CD4-positive, alpha-beta T cell (primary cell): ENCODE measurements around the gene IFITM5. TPM values are rescaled to one million over a fixed set of nuclear protein-coding genes. Genes with fewer than 3 reads are reported as not detected.

Source experiments
- ATAC-seq: fragments of 200-7000 bp; cut with Tn5 transposase; one replicate; pipeline ENCODE4 v1.10.0; 2022; ENCODE audit warnings: mild to moderate bottlenecking; ENCODE audit not compliant: poor library complexity
- CTCF ChIA-PET: fragments of 350-600 bp; sonication (Branson Sonifier 250); formaldehyde crosslinking; loops from one replicate; lab custom pipeline; 2021; ENCODE audit warnings: antibody characterized with exemption, inconsistent platforms; lab: Charles Lee
- POLR2A ChIA-PET: fragments of 350-600 bp; sonication (Branson Sonifier 250); formaldehyde crosslinking; loops from one replicate; lab custom pipeline; 2021; ENCODE audit warnings: antibody characterized with exemption, inconsistent platforms; lab: Charles Lee
- DNase-seq, 14 experiments: peaks; one replicate each; pipeline ENCODE4 v3.0.0-alpha.2; 2013 to 2020; ENCODE audit warnings: mixed read lengths in 2 of 14
- H3K27ac ChIP-seq, 2 donors: one replicate each; pipeline versions ENCODE4 v1.5.1 to v1.7.0; 2013; ENCODE audit warnings: low read length in 2 of 2, low read depth in 1 of 2, mild to moderate bottlenecking in 1 of 2
- H3K27me3 ChIP-seq, 2 experiments: 1 replicate in 1 of 2; 2 replicates in 1 of 2; pipeline versions ENCODE4 v1.6.1 to v1.7.0; 2013; ENCODE audit warnings: low read length in 2 of 2, control low read depth in 1 of 2, mild to moderate bottlenecking in 1 of 2, moderate library complexity in 1 of 2; ENCODE audit not compliant: insufficient read depth in 2 of 2, control insufficient read depth in 1 of 2
- H3K36me3 ChIP-seq: one replicate; pipeline ENCODE4 v1.6.1; 2013; ENCODE audit warnings: low read length, control low read depth; ENCODE audit not compliant: insufficient read depth
- H3K4me1 ChIP-seq: one replicate; pipeline ENCODE4 v1.6.1; 2013; ENCODE audit warnings: low read length, control low read depth; ENCODE audit not compliant: insufficient read depth
- H3K4me3 ChIP-seq: one replicate; pipeline ENCODE4 v1.5.1; 2013; ENCODE audit warnings: mild to moderate bottlenecking, low read length, moderate library complexity
- H3K9me3 ChIP-seq, 2 experiments: 1 replicate in 1 of 2; 2 replicates in 1 of 2; pipeline versions ENCODE4 v1.6.1 to v1.7.0; 2013; ENCODE audit warnings: low read length in 2 of 2, mild to moderate bottlenecking in 2 of 2, control low read depth in 1 of 2, moderate library complexity in 1 of 2; ENCODE audit not compliant: control insufficient read depth in 1 of 2, insufficient read depth in 1 of 2
- H3K27ac Mint-ChIP-seq: one replicate; pipeline ENCODE4 v1.8.0; 2020; ENCODE audit warnings: mixed read lengths
- H3K27me3 Mint-ChIP-seq: one replicate; pipeline ENCODE4 v1.8.0; 2021; ENCODE audit warnings: mixed read lengths
- H3K36me3 Mint-ChIP-seq: one replicate; pipeline ENCODE4 v1.8.0; 2021; ENCODE audit warnings: low read depth, mixed read lengths
- H3K4me1 Mint-ChIP-seq: one replicate; pipeline ENCODE4 v1.8.0; 2021; ENCODE audit warnings: low read depth, mixed read lengths
- H3K4me3 Mint-ChIP-seq: one replicate; pipeline ENCODE4 v1.8.0; 2020; ENCODE audit warnings: mild to moderate bottlenecking, mixed read lengths
- H3K9me3 Mint-ChIP-seq: one replicate; pipeline ENCODE4 v1.8.0; 2020; ENCODE audit warnings: mixed read lengths
- CTCF ChIP-seq: fragments of 200-600 bp; IDR thresholded peaks from one replicate; pipeline ENCODE4 v1.8.0; 2022; ENCODE audit warnings: antibody characterized with exemption, mild to moderate bottlenecking
- intact Hi-C, 2 experiments: fragments of 100-400 bp; cut with DNase I in 1 of 2; cut with micrococcal nuclease in 1 of 2; formaldehyde crosslinking; loops; one replicate each; pipeline versions ENCODE4 v1.15.1 to v1.9.0; 2023 to 2025; cut with DNase I, micrococcal nuclease
- total RNA-seq, 174 experiments: library from RNA in 2 of 174; stranded (reverse) in 2 of 174; gene quantifications; one replicate each; pipeline ENCODE4 v1.2.3 and lab custom pipeline; 2021 to 2026

The IFITM5 gene
- total RNA-seq, 2 experiments from 2014 or later = not detected

- ATAC-seq (no peak), DNase-seq (peak in 3 of 14 experiments; percentile 21 to 60 (median 44))
- Mint-ChIP-seq H3K27ac (no peak overlapping the region), H3K27me3 (no peaks in the 10 kb centered on the region), H3K4me1 (peaks cover 14% of the 10 kb centered on the region), H3K4me3 (no peak overlapping the region), H3K36me3 (peaks cover 2% of the 10 kb centered on the region), H3K9me3 (no peaks in the 10 kb centered on the region)
- Histone ChIP-seq H3K9me3 (no peaks in the 10 kb centered on the region), H3K27me3 (no peaks in the 10 kb centered on the region), H3K4me1 (peaks cover 45% of the 10 kb centered on the region), H3K36me3 (no peaks in the 10 kb centered on the region), H3K27ac (no peak overlapping the region), H3K4me3 (no peak overlapping the region)
- no peak for TF ChIP-seq CTCF
- ChIA-PET CTCF (interaction anchor here (2.4 kb wide), 1 partner anchor 49 kb away, joined by 7 read pairs; no protein-coding TSS in a partner anchor), POLR2A (no interaction called here)
- intact Hi-C loops = loop anchor here in 1 of 2 experiments (10.0 kb wide), 1 partner anchor 215 kb away; no protein-coding TSS in a partner anchor
These were observed 817 bp upstream of the IFITM5 start for GRCh38 chr11:299951-300735.

- H3K4me3 ChIP-seq = no peak overlapping the region
- Mint-ChIP-seq H3K4me1 (peaks cover 10% of the 10 kb centered on the region), H3K27ac (no peak overlapping the region), H3K27me3 (no peaks in the 10 kb centered on the region), H3K36me3 (peaks cover 4% of the 10 kb centered on the region), H3K9me3 (no peaks in the 10 kb centered on the region), H3K4me3 (no peak overlapping the region)
- DNase-seq (peak in 4 of 14 experiments; percentile 1 to 33 (median 16)), ATAC-seq (no peak)
- H3K36me3 ChIP-seq = peaks cover 7% of the 10 kb centered on the region
- ChIA-PET CTCF (no interaction called here), POLR2A (interaction anchor here (0.9 to 1.6 kb wide), 4 partner anchors 18 to 48 kb away, joined by 3 to 6 read pairs (median 4); partner anchors contain the start of gene NLRP6)
- no peaks in the 10 kb centered on the region for H3K27me3 ChIP-seq
- H3K27ac ChIP-seq = no peak overlapping the region
- no peak for TF ChIP-seq CTCF
- intact Hi-C loops = no loop called here
- H3K9me3 ChIP-seq = no peaks in the 10 kb centered on the region
- peaks cover 37% of the 10 kb centered on the region for H3K4me1 ChIP-seq
These were observed 790 bp downstream of the IFITM5 start for GRCh38 chr11:298406-299065.

- no peak for TF ChIP-seq CTCF
- H3K9me3 Mint-ChIP-seq = no peaks in the 10 kb centered on the region
- intact Hi-C loops = no loop called here
These were observed 1.5 kb downstream of the IFITM5 start for GRCh38 chr11:297586-298405.

More at GRCh38 chr11:297586-298405, 1.5 kb downstream of the IFITM5 start:
- peak overlapping the region; percentile 77 for H3K27ac Mint-ChIP-seq
- POLR2A ChIA-PET = interaction anchor here (1.5 to 1.6 kb wide), 3 partner anchors 17 to 29 kb away, joined by 3 to 6 read pairs (median 5); partner anchors contain the start of gene NLRP6
- Histone ChIP-seq H3K4me3 (no peak overlapping the region), H3K27me3 (no peaks in the 10 kb centered on the region), H3K9me3 (no peaks in the 10 kb centered on the region), H3K27ac (no peak overlapping the region), H3K4me1 (peaks cover 37% of the 10 kb centered on the region), H3K36me3 (peaks cover 9% of the 10 kb centered on the region)
- CTCF ChIA-PET = no interaction called here
- no peaks in the 10 kb centered on the region for H3K27me3 Mint-ChIP-seq
- H3K36me3 Mint-ChIP-seq = peaks cover 4% of the 10 kb centered on the region
- H3K4me3 Mint-ChIP-seq = no peak overlapping the region
- ATAC-seq (peak; percentile 52), DNase-seq (peak in 6 of 14 experiments; percentile 14 to 81 (median 44))
- peaks cover 10% of the 10 kb centered on the region for H3K4me1 Mint-ChIP-seq
